Left ventricle myocardium inferior (tissue), 1 donor: ENCODE results near the gene ADAR. TPM values are rescaled to one million over a fixed set of nuclear protein-coding genes. Genes with fewer than 3 reads are reported as not detected.

Source experiments
- DNase-seq: peaks from one replicate; pipeline ENCODE4 v3.0.0-alpha.2; 2020
- H3K27ac ChIP-seq: fragments of 200-600 bp; replicated peaks from 2 replicates; pipeline ENCODE4 v1.8.0; 2021
- H3K27me3 ChIP-seq: fragments of 200-600 bp; 2 replicates; pipeline ENCODE4 v1.8.0; 2021; ENCODE audit warnings: low read depth
- H3K36me3 ChIP-seq: fragments of 200-600 bp; 2 replicates; pipeline ENCODE4 v1.8.0; 2021
- H3K4me1 ChIP-seq: fragments of 200-600 bp; 2 replicates; pipeline ENCODE4 v1.8.0; 2021
- H3K4me3 ChIP-seq: fragments of 200-600 bp; 2 replicates; pipeline ENCODE4 v1.8.0; 2021; ENCODE audit warnings: mild to moderate bottlenecking, moderate library complexity
- H3K9me3 ChIP-seq: fragments of 200-600 bp; replicated peaks from 2 replicates; pipeline ENCODE4 v1.8.0; 2021
- CTCF ChIP-seq: fragments of 200-600 bp; IDR thresholded peaks from 2 replicates; pipeline ENCODE4 v1.8.0; 2021; ENCODE audit warnings: antibody characterized with exemption, mild to moderate bottlenecking, borderline replicate concordance
- intact Hi-C: fragments of 100-400 bp; cut with micrococcal nuclease; formaldehyde crosslinking; loops from one replicate; pipeline ENCODE4 v1.11.0; 2022
- total RNA-seq: library from RNA; stranded (reverse); fragmentation: NEBNext Ultra II Directional; extraction: Animal tissue kit (Norgen Biotek cat#: 25700); gene quantifications from one replicate; pipeline ENCODE4 v1.2.1, GENCODE V29; 2021
- donor health status: DM: no; HTN: yes; CAD: no; lungs with severe emphysema.

The ADAR gene
- total RNA-seq, 1 donor from 2014 or later = 55.8 TPM

- H3K27ac ChIP-seq = no peak overlapping the region
- no peaks in the 10 kb centered on the region for H3K27me3 ChIP-seq
- DNase-seq = no peak
- TF ChIP-seq CTCF = no peak
- intact Hi-C loops = no loop called here
- H3K9me3 ChIP-seq = no peaks in the 10 kb centered on the region
- H3K4me1 ChIP-seq = peaks cover 58% of the 10 kb centered on the region
- peaks cover 75% of the 10 kb centered on the region for H3K36me3 ChIP-seq
- no peak overlapping the region for H3K4me3 ChIP-seq
These were observed 54.6 kb downstream of the ADAR start for GRCh38 chr1:154553056-154554030.

- H3K9me3 ChIP-seq = no peaks in the 10 kb centered on the region
- H3K27ac ChIP-seq = no peak overlapping the region
- no peak for TF ChIP-seq CTCF
- intact Hi-C loops = no loop called here
- peaks cover 76% of the 10 kb centered on the region for H3K36me3 ChIP-seq
- no peaks in the 10 kb centered on the region for H3K27me3 ChIP-seq
- H3K4me3 ChIP-seq = no peak overlapping the region
- peaks cover 58% of the 10 kb centered on the region for H3K4me1 ChIP-seq
- no peak for DNase-seq
These were observed 56.0 kb downstream of the ADAR start for GRCh38 chr1:154552036-154552435.

- H3K9me3 ChIP-seq = no peaks in the 10 kb centered on the region
- no peak for DNase-seq
- peaks cover 52% of the 10 kb centered on the region for H3K4me1 ChIP-seq
- no peak for TF ChIP-seq CTCF
- intact Hi-C loops = no loop called here
- no peak overlapping the region for H3K27ac ChIP-seq
- H3K4me3 ChIP-seq = no peak overlapping the region
- peaks cover 76% of the 10 kb centered on the region for H3K36me3 ChIP-seq
- H3K27me3 ChIP-seq = no peaks in the 10 kb centered on the region
These were observed 56.5 kb downstream of the ADAR start for GRCh38 chr1:154551474-154551873.

GRCh38 chr1:154550657-154551056, 57.3 kb downstream of the ADAR start:
- Histone ChIP-seq H3K36me3 (peaks cover 74% of the 10 kb centered on the region), H3K4me1 (peaks cover 44% of the 10 kb centered on the region), H3K27ac (no peak overlapping the region), H3K9me3 (no peaks in the 10 kb centered on the region), H3K4me3 (no peak overlapping the region), H3K27me3 (no peaks in the 10 kb centered on the region)
- intact Hi-C loops = no loop called here
- no peak for DNase-seq
- no peak for TF ChIP-seq CTCF

GRCh38 chr1:154550070-154550469, 57.9 kb downstream of the ADAR start:
- intact Hi-C loops = no loop called here
- peaks cover 69% of the 10 kb centered on the region for H3K36me3 ChIP-seq
- H3K9me3 ChIP-seq = no peaks in the 10 kb centered on the region
- H3K4me1 ChIP-seq = peaks cover 41% of the 10 kb centered on the region
- TF ChIP-seq CTCF = no peak
- no peak overlapping the region for H3K4me3 ChIP-seq
- H3K27me3 ChIP-seq = no peaks in the 10 kb centered on the region
- no peak overlapping the region for H3K27ac ChIP-seq
- no peak for DNase-seq
